GM12878 (cell line): ENCODE measurements around the gene SNX15. TPM values are rescaled to one million over a fixed set of nuclear protein-coding genes. Genes with fewer than 3 reads are reported as not detected.
A peak's percentile ranks its signal among the peaks of the same experiment; 100 is the strongest.

ENCODE experiments used
- BCL11A ChIP-seq: IDR thresholded peaks from 2 replicates; pipeline ENCODE4 v1.6.1; 2011; ENCODE audit warnings: low read depth, low read length
- CBX5 ChIP-seq: sonication (generic); IDR thresholded peaks from 2 replicates; pipeline ENCODE4 v1.6.1; 2016; ENCODE audit warnings: low read depth, moderate library complexity, mild to moderate bottlenecking, inconsistent platforms
- CHD4 ChIP-seq: fragments of 200-600 bp; sonication (generic); IDR thresholded peaks from 2 replicates; pipeline ENCODE4 v1.6.1; 2016; ENCODE audit warnings: mild to moderate bottlenecking
- DPF2 ChIP-seq: fragments of 450-650 bp; IDR thresholded peaks from 2 replicates; pipeline ENCODE4 v1.6.1; 2017; ENCODE audit warnings: mild to moderate bottlenecking
- EGR1 ChIP-seq, 2 experiments: IDR thresholded peaks; 1 replicate in 1 of 2; 2 replicates in 1 of 2; pipeline ENCODE4 v1.6.1; 2011 to 2012; ENCODE audit warnings: low read depth in 2 of 2, low read length in 2 of 2, borderline replicate concordance in 1 of 2, mild to moderate bottlenecking in 1 of 2, moderate library complexity in 1 of 2
- GABPA ChIP-seq: IDR thresholded peaks from 2 replicates; pipeline ENCODE4 v1.6.1; 2014; ENCODE audit warnings: antibody characterized with exemption, low read depth, mild to moderate bottlenecking, inconsistent platforms
- GATAD2B ChIP-seq: fragments of 450-650 bp; conservative IDR thresholded peaks from 2 replicates; pipeline ENCODE4 v1.6.1; 2017; ENCODE audit warnings: low read depth, mild to moderate bottlenecking, moderate library complexity
- JUNB ChIP-seq: IDR thresholded peaks from 2 replicates; pipeline ENCODE4 v1.6.1; 2016; ENCODE audit warnings: antibody characterized with exemption, mild to moderate bottlenecking
- KLF5 ChIP-seq: fragments of 450-650 bp; IDR thresholded peaks from 2 replicates; pipeline ENCODE4 v1.6.1; 2014; ENCODE audit warnings: mild to moderate bottlenecking; ENCODE audit not compliant: partially characterized antibody
- NR2C1 ChIP-seq: fragments of 450-650 bp; IDR thresholded peaks from 2 replicates; pipeline ENCODE4 v1.6.1; 2017; ENCODE audit warnings: antibody characterized with exemption, mild to moderate bottlenecking, moderate library complexity
- PAX5 ChIP-seq: IDR thresholded peaks from 2 replicates; pipeline ENCODE4 v1.6.1; 2011; ENCODE audit warnings: low read depth, low read length, borderline replicate concordance
- PML ChIP-seq: IDR thresholded peaks from 2 replicates; pipeline ENCODE4 v1.6.1; 2012; ENCODE audit warnings: low read length, inconsistent platforms
- RAD21 ChIP-seq: IDR thresholded peaks from 2 replicates; pipeline ENCODE4 v1.6.1; 2011; ENCODE audit warnings: mild to moderate bottlenecking, low read depth, low read length, moderate library complexity; ENCODE audit not compliant: insufficient read depth
- RCOR1 ChIP-seq: conservative IDR thresholded peaks from 2 replicates; pipeline ENCODE4 v1.6.1; 2012; ENCODE audit warnings: low read depth, low read length, improper control_type of control experiment
- SIX5 ChIP-seq: IDR thresholded peaks from 2 replicates; pipeline ENCODE4 v1.6.1; 2011; ENCODE audit warnings: mild to moderate bottlenecking, low read depth, low read length, moderate library complexity; ENCODE audit not compliant: severe bottlenecking
- SP1 ChIP-seq: IDR thresholded peaks from one replicate; pipeline ENCODE4 v1.6.1; 2011; ENCODE audit warnings: low read depth, low read length
- SUZ12 ChIP-seq: fragments of 200-600 bp; sonication (generic); IDR thresholded peaks from one replicate; pipeline ENCODE4 v1.6.1; 2018; ENCODE audit warnings: antibody characterized with exemption, mild to moderate bottlenecking; ENCODE audit not compliant: unreplicated experiment
- TARDBP ChIP-seq: IDR thresholded peaks from 2 replicates; pipeline ENCODE4 v1.6.1; 2016; ENCODE audit warnings: borderline replicate concordance
- TCF12 ChIP-seq: IDR thresholded peaks from 2 replicates; pipeline ENCODE4 v1.6.1; 2011; ENCODE audit warnings: low read depth, mild to moderate bottlenecking, low read length
- YY1 ChIP-seq: IDR thresholded peaks from 2 replicates; pipeline ENCODE4 v1.6.1; 2011; ENCODE audit warnings: low read depth, mild to moderate bottlenecking, low read length
- ZBTB33 ChIP-seq: fragments of 450-650 bp; IDR thresholded peaks from 2 replicates; pipeline ENCODE4 v1.6.1; 2017; ENCODE audit warnings: mild to moderate bottlenecking
- ZNF592 ChIP-seq: fragments of 450-650 bp; IDR thresholded peaks from 2 replicates; pipeline ENCODE4 v1.6.1; 2017; ENCODE audit warnings: mild to moderate bottlenecking, moderate library complexity
- polyA plus RNA-seq, 11 experiments: library from polyadenylated mRNA; depleted of rRNA in 4 of 11; unstranded in 6 of 11; stranded (reverse) in 5 of 11; fragments of >200 nt; fragmentation: Nextera tagmentation in 4 of 11; fragmentation: Illumina TruSeq in 1 of 11; extraction: Ambion mirVana in 4 of 11; extraction: Trizol in 1 of 11; gene quantifications; 1 replicate in 1 of 11; 2 replicates in 10 of 11; pipeline versions ENCODE4 v1.2.1 to v1.2.3, GENCODE V29; 2011 to 2016; ENCODE audit warnings: inconsistent platforms in 2 of 11, missing spikeins in 2 of 11, low read depth in 1 of 11
- total RNA-seq, 4 experiments: library from RNA; depleted of rRNA in 3 of 4; stranded (reverse); fragments of >200 nt in 3 of 4; fragmentation: Illumina TruSeq in 1 of 4; extraction: Trizol in 1 of 4; gene quantifications; 2 replicates each; pipeline versions ENCODE4 v1.2.1 to v1.2.3, GENCODE V29; 2013 to 2021
- TF ChIP-seq, protein P1 (sequence below): IDR thresholded peaks from 2 replicates; pipeline ENCODE4 v1.6.1; 2011; ENCODE audit warnings: low read depth, mild to moderate bottlenecking, low read length, moderate library complexity, borderline replicate concordance; ENCODE audit errors: extremely low read depth
- TF ChIP-seq, protein P2 (sequence below): fragments of 450-650 bp; formaldehyde crosslinking; IDR thresholded peaks from 2 replicates; pipeline ENCODE4 v1.4.0; 2022; ENCODE audit warnings: mild to moderate bottlenecking, moderate library complexity

Gene SNX15
- total and polyA plus RNA-seq, 10 of the 15 experiments (the other 5 are each of a cell fraction or from before 2014, with no cell fraction given) = 2.4 to 24.0 (median 16.1) TPM

- TF ChIP-seq PML (no peak), EGR1 (IDR thresholded peaks at IDR 0.05; ENCODE audit: borderline replicate concordance in 1 of 2, low read depth in 2 of 2, low read length in 2 of 2) (0 out of 3 replicates have a peak, but pooled peaks of 1 of the 2 experiments have one; percentile 8), BCL11A (0 out of 2 replicates have a peak, but pooled peaks have one; percentile 8), RCOR1 (no peak), ZBTB33 (no peak), CHD4 (no peak), ZNF592 (no peak), TCF12 (no peak), SIX5 (no peak), GABPA (no peak), KLF5 (no peak), NR2C1 (no peak), SUZ12 (no peak), PAX5 (peak; percentile 47; the same call in 1 of the 2 replicates), GATAD2B (no peak; the same call in 1 of the 2 replicates), RAD21 (no peak), DPF2 (peak; percentile 30; the same call in 1 of the 2 replicates), YY1 (no peak), CBX5 (no peak), JUNB (peak; percentile 80), SP1 (peak; percentile 12), TARDBP (no peak)
- TF ChIP-seq, protein P1, sequence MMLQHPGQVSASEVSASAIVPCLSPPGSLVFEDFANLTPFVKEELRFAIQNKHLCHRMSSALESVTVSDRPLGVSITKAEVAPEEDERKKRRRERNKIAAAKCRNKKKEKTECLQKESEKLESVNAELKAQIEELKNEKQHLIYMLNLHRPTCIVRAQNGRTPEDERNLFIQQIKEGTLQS = no peak
- TF ChIP-seq, protein P2, sequence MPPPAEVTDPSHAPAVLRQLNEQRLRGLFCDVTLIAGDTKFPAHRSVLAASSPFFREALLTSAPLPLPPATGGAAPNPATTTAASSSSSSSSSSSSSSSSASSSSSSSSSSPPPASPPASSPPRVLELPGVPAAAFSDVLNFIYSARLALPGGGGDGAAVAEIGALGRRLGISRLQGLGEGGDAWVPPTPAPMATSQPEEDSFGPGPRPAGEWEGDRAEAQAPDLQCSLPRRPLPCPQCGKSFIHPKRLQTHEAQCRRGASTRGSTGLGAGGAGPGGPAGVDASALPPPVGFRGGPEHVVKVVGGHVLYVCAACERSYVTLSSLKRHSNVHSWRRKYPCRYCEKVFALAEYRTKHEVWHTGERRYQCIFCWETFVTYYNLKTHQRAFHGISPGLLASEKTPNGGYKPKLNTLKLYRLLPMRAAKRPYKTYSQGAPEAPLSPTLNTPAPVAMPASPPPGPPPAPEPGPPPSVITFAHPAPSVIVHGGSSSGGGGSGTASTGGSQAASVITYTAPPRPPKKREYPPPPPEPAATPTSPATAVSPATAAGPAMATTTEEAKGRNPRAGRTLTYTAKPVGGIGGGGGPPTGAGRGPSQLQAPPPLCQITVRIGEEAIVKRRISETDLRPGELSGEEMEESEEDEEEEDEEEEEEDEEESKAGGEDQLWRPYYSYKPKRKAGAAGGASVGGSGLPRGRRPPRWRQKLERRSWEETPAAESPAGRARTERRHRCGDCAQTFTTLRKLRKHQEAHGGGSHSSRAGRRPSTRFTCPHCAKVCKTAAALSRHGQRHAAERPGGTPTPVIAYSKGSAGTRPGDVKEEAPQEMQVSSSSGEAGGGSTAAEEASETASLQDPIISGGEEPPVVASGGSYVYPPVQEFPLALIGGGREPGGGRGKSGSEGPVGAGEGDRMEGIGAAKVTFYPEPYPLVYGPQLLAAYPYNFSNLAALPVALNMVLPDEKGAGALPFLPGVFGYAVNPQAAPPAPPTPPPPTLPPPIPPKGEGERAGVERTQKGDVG (CRISPR knock-in tag) = no peak
Observed at GRCh38 chr11:65067446-65067845, 40.2 kb downstream of the SNX15 start (continued).
